Measurements from ENCODE around the gene PDS5B. TPM values are rescaled to one million over a fixed set of nuclear protein-coding genes. Genes with fewer than 3 reads are reported as not detected.

Gene PDS5B
- total and polyA plus RNA-seq, 4 donors, result 3.6 to 24.3 (median 12.9) TPM

DNA sequence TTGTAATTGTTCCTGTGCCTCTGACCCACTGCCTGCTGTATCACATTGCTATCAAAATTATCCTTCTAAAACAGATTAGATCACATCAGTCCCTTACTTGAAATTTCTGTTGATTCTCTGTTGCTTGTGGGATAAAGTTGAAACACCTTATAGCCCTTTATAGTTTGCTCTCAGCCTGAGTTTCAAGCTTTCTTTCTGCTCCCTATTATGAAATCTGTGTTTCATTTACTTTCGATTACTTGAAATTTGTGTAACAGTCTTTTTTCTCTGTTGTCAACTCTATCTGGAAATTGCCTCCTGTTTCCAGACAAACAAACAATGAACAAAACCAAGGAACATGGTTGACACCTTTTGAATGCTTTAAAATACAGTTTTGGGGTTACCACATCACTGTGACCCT, 167.9 kb downstream of the PDS5B start:
- Histone ChIP-seq H3K27ac (ENCODE audit: low read depth in 1 of 2, low read length in 2 of 2) (peak overlapping the region; percentile 36 to 73), H3K4me3 (ENCODE audit: low read depth in 1 of 3, low read length in 3 of 3) (no peak overlapping the region), H3K9me3 (ENCODE audit: control insufficient read depth in 4 of 4, low read length in 3 of 4) (no peaks in the 10 kb centered on the region), H3K4me1 (ENCODE audit: control insufficient read depth in 4 of 4, insufficient read depth in 4 of 4, low read length in 3 of 4) (peaks cover 2 to 16% (median 12%) of the 10 kb centered on the region in 4 donors), H3K27me3 (ENCODE audit: control insufficient read depth in 4 of 4, insufficient read depth in 4 of 4, low read length in 3 of 4) (no peaks in the 10 kb centered on the region), H3K36me3 (ENCODE audit: control insufficient read depth in 4 of 4, insufficient read depth in 3 of 4, low read depth in 1 of 4, low read length in 3 of 4) (peaks cover 0 to 9% (median 8%) of the 10 kb centered on the region in 4 donors), H3K9ac (ENCODE audit: low read depth in 1 of 2, low read length in 2 of 2) (no peak overlapping the region)
- DNase-seq (ENCODE audit: low spot score), result no peak
- TF ChIP-seq SP1 (IDR thresholded peaks at IDR 0.05) (peak; percentile 30), NR2F2 (IDR thresholded peaks at IDR 0.05) (no peak), FOXA1 (IDR thresholded peaks at IDR 0.05) (no peak), RXRA (IDR thresholded peaks at IDR 0.05) (no peak), HNF4G (IDR thresholded peaks at IDR 0.05) (no peak), HNF4A (conservative IDR thresholded peaks at IDR 0.05) (peak; percentile 14 to 17), GABPA (IDR thresholded peaks at IDR 0.05 in 1 of 2, conservative IDR thresholded peaks at IDR 0.05 in 1 of 2) (no peak), EGR1 (IDR thresholded peaks at IDR 0.05; ENCODE audit: low read depth in 2 of 2) (no peak), RAD21 (IDR thresholded peaks at IDR 0.05) (no peak)
- TF ChIP-seq, protein P1, sequence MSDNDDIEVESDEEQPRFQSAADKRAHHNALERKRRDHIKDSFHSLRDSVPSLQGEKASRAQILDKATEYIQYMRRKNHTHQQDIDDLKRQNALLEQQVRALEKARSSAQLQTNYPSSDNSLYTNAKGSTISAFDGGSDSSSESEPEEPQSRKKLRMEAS (IDR thresholded peaks at IDR 0.05), result no peak
- TF ChIP-seq, protein P2, sequence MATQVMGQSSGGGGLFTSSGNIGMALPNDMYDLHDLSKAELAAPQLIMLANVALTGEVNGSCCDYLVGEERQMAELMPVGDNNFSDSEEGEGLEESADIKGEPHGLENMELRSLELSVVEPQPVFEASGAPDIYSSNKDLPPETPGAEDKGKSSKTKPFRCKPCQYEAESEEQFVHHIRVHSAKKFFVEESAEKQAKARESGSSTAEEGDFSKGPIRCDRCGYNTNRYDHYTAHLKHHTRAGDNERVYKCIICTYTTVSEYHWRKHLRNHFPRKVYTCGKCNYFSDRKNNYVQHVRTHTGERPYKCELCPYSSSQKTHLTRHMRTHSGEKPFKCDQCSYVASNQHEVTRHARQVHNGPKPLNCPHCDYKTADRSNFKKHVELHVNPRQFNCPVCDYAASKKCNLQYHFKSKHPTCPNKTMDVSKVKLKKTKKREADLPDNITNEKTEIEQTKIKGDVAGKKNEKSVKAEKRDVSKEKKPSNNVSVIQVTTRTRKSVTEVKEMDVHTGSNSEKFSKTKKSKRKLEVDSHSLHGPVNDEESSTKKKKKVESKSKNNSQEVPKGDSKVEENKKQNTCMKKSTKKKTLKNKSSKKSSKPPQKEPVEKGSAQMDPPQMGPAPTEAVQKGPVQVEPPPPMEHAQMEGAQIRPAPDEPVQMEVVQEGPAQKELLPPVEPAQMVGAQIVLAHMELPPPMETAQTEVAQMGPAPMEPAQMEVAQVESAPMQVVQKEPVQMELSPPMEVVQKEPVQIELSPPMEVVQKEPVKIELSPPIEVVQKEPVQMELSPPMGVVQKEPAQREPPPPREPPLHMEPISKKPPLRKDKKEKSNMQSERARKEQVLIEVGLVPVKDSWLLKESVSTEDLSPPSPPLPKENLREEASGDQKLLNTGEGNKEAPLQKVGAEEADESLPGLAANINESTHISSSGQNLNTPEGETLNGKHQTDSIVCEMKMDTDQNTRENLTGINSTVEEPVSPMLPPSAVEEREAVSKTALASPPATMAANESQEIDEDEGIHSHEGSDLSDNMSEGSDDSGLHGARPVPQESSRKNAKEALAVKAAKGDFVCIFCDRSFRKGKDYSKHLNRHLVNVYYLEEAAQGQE (IDR thresholded peaks at IDR 0.05), result no peak
- TF ChIP-seq, protein P3, sequence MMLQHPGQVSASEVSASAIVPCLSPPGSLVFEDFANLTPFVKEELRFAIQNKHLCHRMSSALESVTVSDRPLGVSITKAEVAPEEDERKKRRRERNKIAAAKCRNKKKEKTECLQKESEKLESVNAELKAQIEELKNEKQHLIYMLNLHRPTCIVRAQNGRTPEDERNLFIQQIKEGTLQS (IDR thresholded peaks at IDR 0.05), result no peak
- TF ChIP-seq, protein P4, sequence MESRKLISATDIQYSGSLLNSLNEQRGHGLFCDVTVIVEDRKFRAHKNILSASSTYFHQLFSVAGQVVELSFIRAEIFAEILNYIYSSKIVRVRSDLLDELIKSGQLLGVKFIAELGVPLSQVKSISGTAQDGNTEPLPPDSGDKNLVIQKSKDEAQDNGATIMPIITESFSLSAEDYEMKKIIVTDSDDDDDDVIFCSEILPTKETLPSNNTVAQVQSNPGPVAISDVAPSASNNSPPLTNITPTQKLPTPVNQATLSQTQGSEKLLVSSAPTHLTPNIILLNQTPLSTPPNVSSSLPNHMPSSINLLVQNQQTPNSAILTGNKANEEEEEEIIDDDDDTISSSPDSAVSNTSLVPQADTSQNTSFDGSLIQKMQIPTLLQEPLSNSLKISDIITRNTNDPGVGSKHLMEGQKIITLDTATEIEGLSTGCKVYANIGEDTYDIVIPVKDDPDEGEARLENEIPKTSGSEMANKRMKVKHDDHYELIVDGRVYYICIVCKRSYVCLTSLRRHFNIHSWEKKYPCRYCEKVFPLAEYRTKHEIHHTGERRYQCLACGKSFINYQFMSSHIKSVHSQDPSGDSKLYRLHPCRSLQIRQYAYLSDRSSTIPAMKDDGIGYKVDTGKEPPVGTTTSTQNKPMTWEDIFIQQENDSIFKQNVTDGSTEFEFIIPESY (IDR thresholded peaks at IDR 0.05), result no peak
- TF ChIP-seq, protein P5, sequence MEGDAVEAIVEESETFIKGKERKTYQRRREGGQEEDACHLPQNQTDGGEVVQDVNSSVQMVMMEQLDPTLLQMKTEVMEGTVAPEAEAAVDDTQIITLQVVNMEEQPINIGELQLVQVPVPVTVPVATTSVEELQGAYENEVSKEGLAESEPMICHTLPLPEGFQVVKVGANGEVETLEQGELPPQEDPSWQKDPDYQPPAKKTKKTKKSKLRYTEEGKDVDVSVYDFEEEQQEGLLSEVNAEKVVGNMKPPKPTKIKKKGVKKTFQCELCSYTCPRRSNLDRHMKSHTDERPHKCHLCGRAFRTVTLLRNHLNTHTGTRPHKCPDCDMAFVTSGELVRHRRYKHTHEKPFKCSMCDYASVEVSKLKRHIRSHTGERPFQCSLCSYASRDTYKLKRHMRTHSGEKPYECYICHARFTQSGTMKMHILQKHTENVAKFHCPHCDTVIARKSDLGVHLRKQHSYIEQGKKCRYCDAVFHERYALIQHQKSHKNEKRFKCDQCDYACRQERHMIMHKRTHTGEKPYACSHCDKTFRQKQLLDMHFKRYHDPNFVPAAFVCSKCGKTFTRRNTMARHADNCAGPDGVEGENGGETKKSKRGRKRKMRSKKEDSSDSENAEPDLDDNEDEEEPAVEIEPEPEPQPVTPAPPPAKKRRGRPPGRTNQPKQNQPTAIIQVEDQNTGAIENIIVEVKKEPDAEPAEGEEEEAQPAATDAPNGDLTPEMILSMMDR (IDR thresholded peaks at IDR 0.05; ENCODE audit: low read depth, low read length, missing input control), result no peak
- 45% methylated on average over 1 of the region's 1 CpG for WGBS

DNA sequence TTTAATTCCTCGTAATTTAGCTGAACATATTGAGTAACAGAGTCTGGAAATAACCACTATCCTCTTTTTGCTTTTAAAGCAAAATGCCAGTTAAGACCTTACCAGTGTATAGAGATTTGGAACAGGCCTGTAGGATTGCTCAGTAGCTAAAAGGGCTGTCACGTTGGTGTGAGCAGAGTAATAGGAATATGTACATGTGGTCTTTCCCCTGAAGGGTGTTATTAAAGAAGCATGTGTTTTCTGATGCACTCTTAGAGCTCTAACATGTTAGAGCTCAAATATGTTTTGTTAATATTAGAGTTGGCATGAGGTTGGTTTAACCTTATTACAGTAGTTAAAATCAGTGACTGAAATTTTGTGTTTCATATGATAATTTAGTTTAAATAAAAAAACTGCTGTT, 172.9 kb downstream of the PDS5B start:
- Histone ChIP-seq H3K27ac (ENCODE audit: low read depth in 1 of 2, low read length in 2 of 2) (no peak overlapping the region), H3K4me3 (ENCODE audit: low read depth in 1 of 3, low read length in 3 of 3) (no peak overlapping the region), H3K36me3 (ENCODE audit: control insufficient read depth in 4 of 4, insufficient read depth in 3 of 4, low read depth in 1 of 4, low read length in 3 of 4) (peaks cover 0 to 24% (median 20%) of the 10 kb centered on the region in 4 donors), H3K4me1 (ENCODE audit: control insufficient read depth in 4 of 4, insufficient read depth in 4 of 4, low read length in 3 of 4) (peaks cover 0 to 5% (median 0%) of the 10 kb centered on the region in 4 donors), H3K9me3 (ENCODE audit: control insufficient read depth in 4 of 4, low read length in 3 of 4) (no peaks in the 10 kb centered on the region), H3K27me3 (ENCODE audit: control insufficient read depth in 4 of 4, insufficient read depth in 4 of 4, low read length in 3 of 4) (no peaks in the 10 kb centered on the region), H3K9ac (ENCODE audit: low read depth in 1 of 2, low read length in 2 of 2) (no peak overlapping the region)
- WGBS, result 96% methylated on average over 2 of the region's 2 CpGs
- no peak for DNase-seq (ENCODE audit: low spot score)
- TF ChIP-seq HNF4G (IDR thresholded peaks at IDR 0.05) (no peak), RXRA (IDR thresholded peaks at IDR 0.05) (no peak), RAD21 (IDR thresholded peaks at IDR 0.05) (no peak), EGR1 (IDR thresholded peaks at IDR 0.05; ENCODE audit: low read depth in 2 of 2) (no peak), HNF4A (conservative IDR thresholded peaks at IDR 0.05) (no peak), JUND (IDR thresholded peaks at IDR 0.05) (no peak), TAF1 (conservative IDR thresholded peaks at IDR 0.05) (no peak), NR2F2 (IDR thresholded peaks at IDR 0.05) (no peak), YY1 (IDR thresholded peaks at IDR 0.05) (no peak), GABPA (IDR thresholded peaks at IDR 0.05 in 1 of 2, conservative IDR thresholded peaks at IDR 0.05 in 1 of 2) (no peak), FOXA1 (IDR thresholded peaks at IDR 0.05) (no peak)
- TF ChIP-seq, protein P1 (IDR thresholded peaks at IDR 0.05), result no peak
- TF ChIP-seq, protein P3 (IDR thresholded peaks at IDR 0.05), result no peak
- TF ChIP-seq, protein P4 (IDR thresholded peaks at IDR 0.05), result no peak
- TF ChIP-seq, protein P5 (IDR thresholded peaks at IDR 0.05; ENCODE audit: low read depth, low read length, missing input control), result no peak

All from liver (tissue), 9 donors.